IMR-90 (cell line): ENCODE results near the gene ZNF547. TPM values are rescaled to one million over a fixed set of nuclear protein-coding genes. Genes with fewer than 3 reads are reported as not detected.

Experiments used
- ATAC-seq: fragments of 200-7000 bp; cut with Tn5 transposase; 2 replicates; pipeline ENCODE4 v1.9.1; 2020; ENCODE audit warnings: low read depth, mild to moderate bottlenecking, moderate library complexity
- BruUV-seq: library from RNA; stranded (reverse); fragments of 400-500 nt; replicated peaks from 2 replicates; lab custom pipeline; 2021; lab: Mats Ljungman, UMichigan
- CTCF ChIA-PET: fragments of 300-600 bp; formaldehyde crosslinking; extraction: SDS; loops from one replicate; lab custom pipeline; 2021; ENCODE audit warnings: antibody characterized with exemption; lab: Yijun Ruan, JAX
- POLR2A ChIA-PET: fragments of 300-600 bp; sonication (Branson Sonifier 250); formaldehyde crosslinking; loops from one replicate; lab custom pipeline; 2022; ENCODE audit warnings: antibody characterized with exemption; ENCODE audit not compliant: unreplicated experiment; lab: Charles Lee
- DNase-seq: peaks from one replicate; pipeline ENCODE4 v3.0.0; 2013
- H2AFZ ChIP-seq: replicated peaks from 2 replicates; pipeline ENCODE3; 2013; ENCODE audit warnings: low read length, mild to moderate bottlenecking; ENCODE audit not compliant: poor library complexity
- H2AK5ac ChIP-seq: 2 replicates; pipeline ENCODE4 v1.6.1; 2013; ENCODE audit warnings: low read depth, low read length, inconsistent platforms
- H2AK9ac ChIP-seq: replicated peaks from 2 replicates; pipeline ENCODE3; 2013; ENCODE audit warnings: mild to moderate bottlenecking, low read depth, low read length, moderate library complexity; ENCODE audit not compliant: poor library complexity
- H2BK120ac ChIP-seq: 2 replicates; pipeline ENCODE4 v1.6.1; 2013; ENCODE audit warnings: low read depth, low read length, inconsistent platforms
- H2BK15ac ChIP-seq: 3 replicates; pipeline ENCODE4 v1.6.1; 2013; ENCODE audit warnings: low read depth, low read length, inconsistent platforms
- H2BK20ac ChIP-seq: 2 replicates; pipeline ENCODE4 v1.6.1; 2013; ENCODE audit warnings: low read depth, mild to moderate bottlenecking, inconsistent platforms, low read length, moderate library complexity
- H2BK5ac ChIP-seq: 2 replicates; pipeline ENCODE4 v1.6.1; 2013; ENCODE audit warnings: mild to moderate bottlenecking, low read depth, low read length, inconsistent platforms; ENCODE audit not compliant: poor library complexity, severe bottlenecking
- H3K14ac ChIP-seq: replicated peaks from 2 replicates; pipeline ENCODE4 v1.6.1; 2013; ENCODE audit warnings: low read depth, low read length, inconsistent platforms
- H3K18ac ChIP-seq: 2 replicates; pipeline ENCODE4 v1.6.1; 2013; ENCODE audit warnings: low read depth, low read length, control low read depth
- H3K23ac ChIP-seq: 2 replicates; pipeline ENCODE4 v1.6.1; 2013; ENCODE audit warnings: low read depth, low read length, inconsistent platforms
- H3K27ac ChIP-seq: 2 replicates; pipeline ENCODE4 v1.5.1; 2013; ENCODE audit warnings: mild to moderate bottlenecking, control low read depth, low read length; ENCODE audit not compliant: insufficient read depth
- H3K27me3 ChIP-seq: 2 replicates; pipeline ENCODE4 v1.6.1; 2013; ENCODE audit warnings: low read length; ENCODE audit not compliant: control insufficient read depth, insufficient read depth
- H3K36me3 ChIP-seq: 2 replicates; pipeline ENCODE4 v1.6.1; 2013; ENCODE audit warnings: low read length, mixed read lengths; ENCODE audit not compliant: control insufficient read depth, insufficient read depth
- H3K4ac ChIP-seq: 2 replicates; pipeline ENCODE4 v1.6.1; 2013; ENCODE audit warnings: low read depth, low read length, inconsistent platforms
- H3K4me1 ChIP-seq: 2 replicates; pipeline ENCODE4 v1.6.1; 2013; ENCODE audit warnings: low read length, mixed read lengths; ENCODE audit not compliant: control insufficient read depth, insufficient read depth
- H3K4me2 ChIP-seq: 2 replicates; pipeline ENCODE4 v1.6.1; 2013; ENCODE audit warnings: low read depth, mild to moderate bottlenecking, control low read depth, low read length, moderate library complexity
- H3K4me3 ChIP-seq: 2 replicates; pipeline ENCODE4 v1.5.1; 2013; ENCODE audit warnings: low read depth, mild to moderate bottlenecking, control low read depth, low read length, moderate library complexity; ENCODE audit not compliant: insufficient read depth
- H3K56ac ChIP-seq: 2 replicates; pipeline ENCODE4 v1.6.1; 2013; ENCODE audit warnings: low read length, inconsistent platforms; ENCODE audit not compliant: insufficient read depth; ENCODE audit errors: extremely low read depth
- H3K79me1 ChIP-seq, 2 experiments: 2 replicates each; pipeline ENCODE4 v1.6.1; 2013; ENCODE audit warnings: low read length in 2 of 2, inconsistent platforms in 1 of 2, low read depth in 1 of 2
- H3K9ac ChIP-seq: 2 replicates; pipeline ENCODE4 v1.6.1; 2013; ENCODE audit warnings: low read depth, low read length, control low read depth
- H3K9me1 ChIP-seq: 2 replicates; pipeline ENCODE4 v1.6.1; 2013; ENCODE audit warnings: low read length, inconsistent platforms; ENCODE audit not compliant: insufficient read depth
- H3K9me3 ChIP-seq: 2 replicates; pipeline ENCODE4 v1.6.1; 2013; ENCODE audit warnings: low read length; ENCODE audit not compliant: control insufficient read depth, insufficient read depth
- H4K20me1 ChIP-seq: 2 replicates; pipeline ENCODE4 v1.6.1; 2013; ENCODE audit warnings: low read length, inconsistent platforms; ENCODE audit not compliant: insufficient read depth
- H4K5ac ChIP-seq: 2 replicates; pipeline ENCODE4 v1.6.1; 2013; ENCODE audit warnings: mild to moderate bottlenecking, low read depth, low read length, control low read depth
- H4K8ac ChIP-seq, 2 experiments: 2 replicates each; pipeline ENCODE4 v1.6.1; 2013; ENCODE audit warnings: low read depth in 2 of 2, low read length in 2 of 2, control low read depth in 1 of 2, inconsistent platforms in 1 of 2
- H4K91ac ChIP-seq: 2 replicates; pipeline ENCODE4 v1.6.1; 2013; ENCODE audit warnings: low read depth, low read length, inconsistent platforms; ENCODE audit not compliant: insufficient read depth
- CHD1 ChIP-seq: IDR thresholded peaks from 2 replicates; pipeline ENCODE4 v1.6.1; 2012; ENCODE audit warnings: low read depth, low read length, improper control_type of control experiment
- RFX5 ChIP-seq: IDR thresholded peaks from 2 replicates; pipeline ENCODE4 v1.8.0; 2012; ENCODE audit warnings: low read depth, mild to moderate bottlenecking, low read length, moderate library complexity
- USF2 ChIP-seq: fragments of 150-350 bp; IDR thresholded peaks from 2 replicates; pipeline ENCODE4 v1.6.1; 2017; ENCODE audit warnings: mild to moderate bottlenecking, antibody characterized with exemption, low read length, low read depth
- WGBS, 2 experiments: methylation state at CpG; one replicate each; pipeline versions ENCODE4 v1.1.5 to v1.1.7; 2013; ENCODE audit warnings: missing lambda C conversion rate in 2 of 2; ENCODE audit not compliant: insufficient read length in 1 of 2; ENCODE audit errors: extremely low coverage in 2 of 2; 5-methylcytosine and 5-hydroxymethylcytosine counted together
- dilution Hi-C: fragments of 300-500 bp; cut with HindIII; formaldehyde crosslinking; loops from one replicate; pipeline ENCODE4 v1.14.3; 2018; ENCODE audit warnings: low sequenced_read_pairs; ENCODE audit not compliant: unreplicated experiment
- in situ Hi-C: fragments of 300-500 bp; cut with MboI; formaldehyde crosslinking; loops from 3 replicates; pipeline ENCODE4 v1.14.3; 2019; ENCODE audit warnings: low sequenced_read_pairs, inconsistent platforms, mixed read lengths
- intact Hi-C: fragments of 100-400 bp; cut with micrococcal nuclease; formaldehyde crosslinking; loops from 2 replicates; pipeline ENCODE4 v1.10.0; 2022
- polyA plus RNA-seq, 3 experiments: library from polyadenylated mRNA; depleted of rRNA; stranded (reverse); fragments of >200 nt; gene quantifications; 2 replicates each; pipeline ENCODE4 v1.2.3, GENCODE V29; 2012; ENCODE audit warnings: low replicate concordance in 1 of 3
- total RNA-seq: library from RNA; depleted of rRNA; stranded (reverse); fragments of >200 nt; gene quantifications from 2 replicates; pipeline ENCODE4 v1.2.3, GENCODE V29; 2012

Gene ZNF547
- total and polyA plus RNA-seq, 2 of the 4 experiments (the other 2 are of a cell fraction), result 2.1 to 5.6 TPM

GRCh38 chr19:57377498-57378146, 14.3 kb downstream of the ZNF547 start:
- H3K14ac ChIP-seq, result no peak overlapping the region
- in situ Hi-C loops, result loop anchor here (25.0 kb wide), 1 partner anchor 965 kb away; the partner anchor contains the start of gene ZNF583
- dilution Hi-C loops, result no loop called here
- peaks cover 43% of the 10 kb centered on the region for H3K9me3 ChIP-seq
- intact Hi-C loops, result no loop called here
- H2AK5ac ChIP-seq, result no peak overlapping the region
- H2BK5ac ChIP-seq, result no peak overlapping the region
- H3K79me1 ChIP-seq, result no peaks in the 10 kb centered on the region
- H3K4me3 ChIP-seq, result no peak overlapping the region
- ChIA-PET POLR2A (interaction anchor here (0.6 kb wide), 1 partner anchor 909 kb away, joined by 10 read pairs; no protein-coding TSS in a partner anchor), CTCF (no interaction called here)
- H4K91ac ChIP-seq, result no peak overlapping the region
- H3K27ac ChIP-seq, result no peak overlapping the region
- H2AFZ ChIP-seq, result no peak overlapping the region
- no peak for TF ChIP-seq CHD1
- TF ChIP-seq USF2, result no peak
- TF ChIP-seq RFX5, result no peak
- no peak overlapping the region for H3K4ac ChIP-seq
- H3K4me1 ChIP-seq, result no peaks in the 10 kb centered on the region
- DNase-seq (no peak), ATAC-seq (no peak)
- no peak overlapping the region for H4K8ac ChIP-seq
- H3K9me1 ChIP-seq, result no peaks in the 10 kb centered on the region
- no TSS peak for BruUV-seq
- no CpG with 5 or more reads among the region's 3 CpGs for WGBS, 2 experiments
- H4K5ac ChIP-seq, result no peak overlapping the region
- peaks cover 41% of the 10 kb centered on the region for H3K36me3 ChIP-seq
- no peaks in the 10 kb centered on the region for H4K20me1 ChIP-seq
- H2BK120ac ChIP-seq, result no peak overlapping the region
- H2BK20ac ChIP-seq, result no peak overlapping the region
- H2AK9ac ChIP-seq, result no peak overlapping the region
- H3K4me2 ChIP-seq, result no peak overlapping the region
- H3K27me3 ChIP-seq, result no peaks in the 10 kb centered on the region
- H3K9ac ChIP-seq, result no peak overlapping the region
- H3K56ac ChIP-seq, result no peak overlapping the region
- no peak overlapping the region for H3K18ac ChIP-seq
- no peak overlapping the region for H2BK15ac ChIP-seq
- no peak overlapping the region for H3K23ac ChIP-seq
